Measurements from ENCODE around the gene LTBP2. TPM values are rescaled to one million over a fixed set of nuclear protein-coding genes. Genes with fewer than 3 reads are reported as not detected.

LTBP2 gene
- total and polyA plus RNA-seq, 2 of the 8 experiments (the other 6 are each of a cell fraction or from before 2014, with no cell fraction given): 0.48 to 0.89 TPM

- Histone ChIP-seq H3K14ac (ENCODE audit: insufficient read length) (no peak overlapping the region), H3K23ac (ENCODE audit: insufficient read length) (no peak overlapping the region), H2BK120ac (replicated peaks; ENCODE audit: low read depth, low read length) (no peak overlapping the region), H4K91ac (replicated peaks; ENCODE audit: insufficient read length, low read length) (no peak overlapping the region), H3K4ac (replicated peaks; ENCODE audit: insufficient read length, low read depth, low read length) (no peak overlapping the region), H3K4me3 (ENCODE audit: extremely low read depth in 1 of 4, insufficient read depth in 2 of 4, low read depth in 3 of 4, low read length in 4 of 4) (no peak overlapping the region), H3K4me2 (ENCODE audit: insufficient read depth in 1 of 2, low read depth in 2 of 2, low read length in 2 of 2) (no peak overlapping the region), H3K9me3 (ENCODE audit: insufficient read depth in 2 of 2, low read depth in 1 of 2, low read length in 1 of 2) (no peaks in the 10 kb centered on the region), H2AK5ac (ENCODE audit: low read depth, low read length) (no peak overlapping the region), H3K9ac (replicated peaks in 1 of 4; ENCODE audit: extremely low read depth in 1 of 4, low read depth in 3 of 4, low read length in 3 of 4) (no peak overlapping the region), H3K27ac (ENCODE audit: low read depth, low read length) (no peak overlapping the region), H2BK15ac (ENCODE audit: low read length) (no peak overlapping the region), H3K36me3 (ENCODE audit: control insufficient read depth in 2 of 4, insufficient read depth in 4 of 4, low read length in 3 of 4) (no peaks in the 10 kb centered on the region), H3K4me1 (replicated peaks in 1 of 4; ENCODE audit: control insufficient read depth in 3 of 4, insufficient read depth in 4 of 4, low read length in 3 of 4) (peaks cover 0 to 16% (median 6%) of the 10 kb centered on the region in 4 experiments; a peak in 6 of 7 replicates), H3K18ac (ENCODE audit: extremely low read depth, low read length) (no peak overlapping the region), H2BK5ac (ENCODE audit: low read depth, low read length) (no peak overlapping the region), H2BK12ac (ENCODE audit: low read depth, low read length) (no peak overlapping the region), H4K5ac (ENCODE audit: insufficient read length, low read depth, low read length) (no peak overlapping the region), H3K79me2 (ENCODE audit: control insufficient read depth in 1 of 2, insufficient read depth in 2 of 2, low read length in 2 of 2) (no peaks in the 10 kb centered on the region), H4K20me1 (replicated peaks in 1 of 2; ENCODE audit: control insufficient read depth in 1 of 2, insufficient read depth in 2 of 2, low read length in 2 of 2) (no peaks in the 10 kb centered on the region), H3K56ac (replicated peaks; ENCODE audit: insufficient read length, low read depth, low read length) (no peak overlapping the region), H3K79me1 (ENCODE audit: low read depth, low read length) (no peaks in the 10 kb centered on the region), H2AFZ (ENCODE audit: low read length) (no peak overlapping the region), H3K23me2 (ENCODE audit: low read depth, low read length) (peaks cover 2% of the 10 kb centered on the region; the same call in 1 of the 2 replicates), H3K27me3 (replicated peaks in 1 of 4; ENCODE audit: control insufficient read depth in 3 of 4, extremely low read depth in 1 of 4, insufficient read depth in 3 of 4, low read length in 3 of 4) (no peaks in the 10 kb centered on the region), H2BK20ac (ENCODE audit: low read length) (no peak overlapping the region), H4K8ac (ENCODE audit: extremely low read depth, insufficient read depth, low read length) (no peak overlapping the region)
- 85% methylated on average over 3 of the region's 3 CpGs; no CpG with 5 or more reads in 1 of the 2 experiments for WGBS, 2 experiments (ENCODE audit: extremely low coverage in 1 of 2, insufficient coverage in 1 of 2, insufficient read length in 1 of 2, insufficient replicate concordance in 2 of 2, low coverage in 1 of 2, low lambda C conversion rate in 2 of 2, missing lambda C conversion rate in 1 of 2)
- CTCF ChIA-PET (ENCODE audit: partially characterized antibody): interaction anchor here (1.2 to 2.5 kb wide), 5 partner anchors 14 to 70 kb away, joined by 3 to 7 read pairs (median 5); no protein-coding TSS in a partner anchor
- FAIRE-seq: no peak
- no peak for DNase-seq (ENCODE audit: low read depth in 1 of 2, low spot score in 2 of 2)
- POLR2A ChIA-PET (ENCODE audit: partially characterized antibody): interaction anchor here (0.9 kb wide), 1 partner anchor 9 kb away, joined by 3 read pairs; no protein-coding TSS in a partner anchor
- TF ChIP-seq SUZ12 (IDR thresholded peaks at IDR 0.05; ENCODE audit: low read length) (no peak), ASH2L (IDR thresholded peaks at IDR 0.05; ENCODE audit: low read length) (no peak), JUND (IDR thresholded peaks at IDR 0.05; ENCODE audit: low read length) (no peak), BRCA1 (IDR thresholded peaks at IDR 0.05; ENCODE audit: low read depth, low read length) (no peak), BCL11A (IDR thresholded peaks at IDR 0.05; ENCODE audit: low read depth in 2 of 2, low read length in 2 of 2) (no peak), KDM5A (IDR thresholded peaks at IDR 0.05; ENCODE audit: low read length) (no peak)
These were observed 63.2 kb downstream of the LTBP2 start for GRCh38 chr14:74548881-74549280.

Measured in H1 (cell line).